GM12878 (cell line): ENCODE results near the gene ZCCHC2.

Experiments
- CTCF ChIP-seq, 3 experiments: IDR thresholded peaks in 2 of 3; conservative IDR thresholded peaks in 1 of 3; 2 replicates each; pipeline ENCODE4 v1.5.1; 2011; ENCODE audit warnings: low read depth in 3 of 3, low read length in 3 of 3, mild to moderate bottlenecking in 3 of 3, control low read depth in 2 of 3, moderate library complexity in 2 of 3, inconsistent platforms in 1 of 3, mixed read lengths in 1 of 3; ENCODE audit not compliant: control insufficient read depth in 2 of 3, insufficient read depth in 1 of 3; ENCODE audit errors: extremely low read depth in 1 of 3
- EED ChIP-seq: sonication (generic); IDR thresholded peaks from 2 replicates; pipeline ENCODE4 v1.6.1; 2016; ENCODE audit warnings: antibody characterized with exemption, low read depth
- EZH2 ChIP-seq: IDR thresholded peaks from 2 replicates; pipeline ENCODE4 v1.6.1; 2012; ENCODE audit warnings: low read depth, mild to moderate bottlenecking, control low read depth, inconsistent platforms, low read length, borderline replicate concordance; ENCODE audit not compliant: control insufficient read depth
- GABPA ChIP-seq: IDR thresholded peaks from 2 replicates; pipeline ENCODE4 v1.6.1; 2014; ENCODE audit warnings: antibody characterized with exemption, low read depth, mild to moderate bottlenecking, inconsistent platforms
- HDAC6 ChIP-seq: fragments of 200-600 bp; sonication (generic); IDR thresholded peaks from one replicate; pipeline ENCODE4 v1.8.0; 2017; ENCODE audit warnings: antibody characterized with exemption; ENCODE audit not compliant: unreplicated experiment
- MYC ChIP-seq: IDR thresholded peaks from 2 replicates; pipeline ENCODE4 v1.6.1; 2011; ENCODE audit warnings: mild to moderate bottlenecking, low read length, moderate library complexity, inconsistent platforms; ENCODE audit not compliant: insufficient read depth, insufficient replicate concordance, insufficient read length, severe bottlenecking
- RAD21 ChIP-seq: IDR thresholded peaks from 2 replicates; pipeline ENCODE4 v1.6.1; 2011; ENCODE audit warnings: mild to moderate bottlenecking, low read depth, low read length, moderate library complexity; ENCODE audit not compliant: insufficient read depth
- RBBP5 ChIP-seq: fragments of 200-600 bp; sonication (generic); conservative IDR thresholded peaks from 2 replicates; pipeline ENCODE4 v1.6.1; 2016
- REST ChIP-seq: IDR thresholded peaks from 2 replicates; pipeline ENCODE4 v1.6.1; 2012; ENCODE audit warnings: mild to moderate bottlenecking, low read depth, low read length
- SREBF1 ChIP-seq: IDR thresholded peaks from 2 replicates; pipeline ENCODE4 v1.6.1; 2012; ENCODE audit warnings: mild to moderate bottlenecking, low read length
- TCF12 ChIP-seq: IDR thresholded peaks from 2 replicates; pipeline ENCODE4 v1.6.1; 2011; ENCODE audit warnings: low read depth, mild to moderate bottlenecking, low read length
- YY1 ChIP-seq: IDR thresholded peaks from 2 replicates; pipeline ENCODE4 v1.6.1; 2011; ENCODE audit warnings: low read depth, mild to moderate bottlenecking, low read length

GRCh38 chr18:62531078-62531477, 8.3 kb downstream of the ZCCHC2 start:
- no peak for TF ChIP-seq HDAC6
- no peak for TF ChIP-seq CTCF (IDR thresholded peaks at IDR 0.05 in 2 of 3, conservative IDR thresholded peaks at IDR 0.05 in 1 of 3; ENCODE audit: control insufficient read depth in 2 of 3, extremely low read depth in 1 of 3, insufficient read depth in 1 of 3, low read depth in 3 of 3, low read length in 3 of 3)
- no peak for TF ChIP-seq REST
- no peak for TF ChIP-seq TCF12
- TF ChIP-seq YY1, result no peak
- TF ChIP-seq EED, result no peak
- TF ChIP-seq RBBP5, result no peak
- no peak for TF ChIP-seq GABPA
- no peak for TF ChIP-seq RAD21
- no peak for TF ChIP-seq EZH2
- TF ChIP-seq SREBF1, result no peak
- TF ChIP-seq MYC, result no peak
